ENCODE data around the gene ORC4. TPM values are rescaled to one million over a fixed set of nuclear protein-coding genes. Genes with fewer than 3 reads are reported as not detected.

Gene ORC4
- total and polyA plus RNA-seq, 5 donors: 13.9 to 55.2 (median 38.6) TPM

GRCh38 chr2:148042219-148042618 lies 21.7 kb upstream of the ORC4 start:
- no peak for DNase-seq
- Histone ChIP-seq H3K4me3 (ENCODE audit: low read length) (no peak overlapping the region), H3K27me3 (ENCODE audit: control insufficient read depth, insufficient read depth) (no peaks in the 10 kb centered on the region), H3K9me3 (ENCODE audit: control insufficient read depth, low read length) (no peaks in the 10 kb centered on the region), H3K27ac (ENCODE audit: low read length) (no peak overlapping the region), H3K4me1 (ENCODE audit: control insufficient read depth, insufficient read depth, low read length) (no peaks in the 10 kb centered on the region)
- 95% methylated on average over 2 of the region's 2 CpGs for WGBS
- intact Hi-C loops (cut with DNase I): no loop called here
- no peak for ATAC-seq

GRCh38 chr2:148039783-148040182 lies 19.2 kb upstream of the ORC4 start:
- Histone ChIP-seq H3K4me3 (ENCODE audit: low read length) (no peak overlapping the region), H3K4me1 (ENCODE audit: control insufficient read depth, insufficient read depth, low read length) (no peaks in the 10 kb centered on the region), H3K9me3 (ENCODE audit: control insufficient read depth, low read length) (no peaks in the 10 kb centered on the region), H3K27me3 (ENCODE audit: control insufficient read depth, insufficient read depth) (no peaks in the 10 kb centered on the region), H3K27ac (ENCODE audit: low read length) (no peak overlapping the region)
- DNase-seq (no peak), ATAC-seq (no peak)
- intact Hi-C loops (cut with DNase I): no loop called here
- WGBS: 94% methylated on average over 1 of the region's 1 CpG

GRCh38 chr2:148032215-148032614 lies 11.7 kb upstream of the ORC4 start:
- Histone ChIP-seq H3K27me3 (ENCODE audit: control insufficient read depth, insufficient read depth) (no peaks in the 10 kb centered on the region), H3K4me3 (ENCODE audit: low read length) (no peak overlapping the region), H3K9me3 (ENCODE audit: control insufficient read depth, low read length) (no peaks in the 10 kb centered on the region), H3K27ac (ENCODE audit: low read length) (no peak overlapping the region), H3K4me1 (ENCODE audit: control insufficient read depth, insufficient read depth, low read length) (no peaks in the 10 kb centered on the region)
- ATAC-seq: no peak
- intact Hi-C loops (cut with DNase I): no loop called here
- no peak for DNase-seq
- WGBS: 65% methylated on average over 4 of the region's 4 CpGs

GRCh38 chr2:148031152-148031551 lies 10.6 kb upstream of the ORC4 start:
- Histone ChIP-seq H3K9me3 (ENCODE audit: control insufficient read depth, low read length) (no peaks in the 10 kb centered on the region), H3K27ac (ENCODE audit: low read length) (no peak overlapping the region), H3K27me3 (ENCODE audit: control insufficient read depth, insufficient read depth) (no peaks in the 10 kb centered on the region), H3K4me3 (ENCODE audit: low read length) (no peak overlapping the region), H3K4me1 (ENCODE audit: control insufficient read depth, insufficient read depth, low read length) (no peaks in the 10 kb centered on the region)
- DNase-seq: no peak
- no peak for ATAC-seq
- intact Hi-C loops (cut with DNase I): no loop called here

GRCh38 chr2:148028781-148029180 lies 8.2 kb upstream of the ORC4 start:
- no peaks in the 10 kb centered on the region for H3K27me3 ChIP-seq (ENCODE audit: control insufficient read depth, insufficient read depth)
- ATAC-seq (no peak), DNase-seq (no peak)
- intact Hi-C loops (cut with DNase I): no loop called here
- no peaks in the 10 kb centered on the region for H3K4me1 ChIP-seq (ENCODE audit: control insufficient read depth, insufficient read depth, low read length)
- no peak overlapping the region for H3K27ac ChIP-seq (ENCODE audit: low read length)
- WGBS: 85% methylated on average over 1 of the region's 1 CpG
- no peak overlapping the region for H3K4me3 ChIP-seq (ENCODE audit: low read length)
- H3K9me3 ChIP-seq (ENCODE audit: control insufficient read depth, low read length): no peaks in the 10 kb centered on the region

GRCh38 chr2:148027822-148028221 lies 7.3 kb upstream of the ORC4 start:
- no peak for DNase-seq
- no peak overlapping the region for H3K27ac ChIP-seq (ENCODE audit: low read length)
- no peaks in the 10 kb centered on the region for H3K4me1 ChIP-seq (ENCODE audit: control insufficient read depth, insufficient read depth, low read length)
- 91% methylated on average over 1 of the region's 1 CpG for WGBS
- intact Hi-C loops (cut with DNase I): no loop called here
- no peaks in the 10 kb centered on the region for H3K9me3 ChIP-seq (ENCODE audit: control insufficient read depth, low read length)
- no peaks in the 10 kb centered on the region for H3K27me3 ChIP-seq (ENCODE audit: control insufficient read depth, insufficient read depth)
- no peak overlapping the region for H3K4me3 ChIP-seq (ENCODE audit: low read length)
- ATAC-seq: no peak

GRCh38 chr2:148026573-148026972 lies 6.0 kb upstream of the ORC4 start:
- no peak overlapping the region for H3K4me3 ChIP-seq (ENCODE audit: low read length)
- 94% methylated on average over 2 of the region's 2 CpGs for WGBS
- no peak for DNase-seq
- H3K4me1 ChIP-seq (ENCODE audit: control insufficient read depth, insufficient read depth, low read length): no peaks in the 10 kb centered on the region
- H3K9me3 ChIP-seq (ENCODE audit: control insufficient read depth, low read length): no peaks in the 10 kb centered on the region
- intact Hi-C loops (cut with DNase I): no loop called here
- H3K27me3 ChIP-seq (ENCODE audit: control insufficient read depth, insufficient read depth): no peaks in the 10 kb centered on the region
- ATAC-seq: no peak
- H3K27ac ChIP-seq (ENCODE audit: low read length): no peak overlapping the region

GRCh38 chr2:148023861-148024260 lies 3.3 kb upstream of the ORC4 start:
- Histone ChIP-seq H3K4me3 (ENCODE audit: low read length) (no peak overlapping the region), H3K27ac (ENCODE audit: low read length) (no peak overlapping the region), H3K4me1 (ENCODE audit: control insufficient read depth, insufficient read depth, low read length) (no peaks in the 10 kb centered on the region), H3K27me3 (ENCODE audit: control insufficient read depth, insufficient read depth) (no peaks in the 10 kb centered on the region), H3K9me3 (ENCODE audit: control insufficient read depth, low read length) (no peaks in the 10 kb centered on the region)
- intact Hi-C loops (cut with DNase I): no loop called here
- no peak for DNase-seq
- ATAC-seq: no peak

- DNase-seq (no peak), ATAC-seq (no peak)
- H3K9me3 ChIP-seq (ENCODE audit: control insufficient read depth, low read length): no peaks in the 10 kb centered on the region
- H3K27ac ChIP-seq (ENCODE audit: low read length): no peak overlapping the region
- 69% methylated on average over 2 of the region's 2 CpGs for WGBS
- no peaks in the 10 kb centered on the region for H3K4me1 ChIP-seq (ENCODE audit: control insufficient read depth, insufficient read depth, low read length)
- no peaks in the 10 kb centered on the region for H3K27me3 ChIP-seq (ENCODE audit: control insufficient read depth, insufficient read depth)
- no peak overlapping the region for H3K4me3 ChIP-seq (ENCODE audit: low read length)
- intact Hi-C loops (cut with DNase I): no loop called here
These were observed 2.3 kb upstream of the ORC4 start for GRCh38 chr2:148022882-148023281.

GRCh38 chr2:148022351-148022750 lies 1.8 kb upstream of the ORC4 start:
- no peak for DNase-seq
- ATAC-seq: no peak
- H3K9me3 ChIP-seq (ENCODE audit: control insufficient read depth, low read length): no peaks in the 10 kb centered on the region
- intact Hi-C loops (cut with DNase I): no loop called here
- no peaks in the 10 kb centered on the region for H3K4me1 ChIP-seq (ENCODE audit: control insufficient read depth, insufficient read depth, low read length)
- no peak overlapping the region for H3K27ac ChIP-seq (ENCODE audit: low read length)
- 23% methylated on average over 1 of the region's 1 CpG for WGBS
- no peaks in the 10 kb centered on the region for H3K27me3 ChIP-seq (ENCODE audit: control insufficient read depth, insufficient read depth)
- peak overlapping the region; percentile 86 for H3K4me3 ChIP-seq (ENCODE audit: low read length)

- DNase-seq: no peak
- WGBS: 1% methylated on average over 3 of the region's 3 CpGs
- no peak overlapping the region for H3K27ac ChIP-seq (ENCODE audit: low read length)
- peak overlapping the region; percentile 86 for H3K4me3 ChIP-seq (ENCODE audit: low read length)
- H3K9me3 ChIP-seq (ENCODE audit: control insufficient read depth, low read length): no peaks in the 10 kb centered on the region
- intact Hi-C loops (cut with DNase I): no loop called here
- no peaks in the 10 kb centered on the region for H3K27me3 ChIP-seq (ENCODE audit: control insufficient read depth, insufficient read depth)
- no peaks in the 10 kb centered on the region for H3K4me1 ChIP-seq (ENCODE audit: control insufficient read depth, insufficient read depth, low read length)
- no peak for ATAC-seq
These were observed 1.3 kb upstream of the ORC4 start for GRCh38 chr2:148021886-148022285.

GRCh38 chr2:148021059-148021861 lies 723 bp upstream of the ORC4 start, which contains the start of gene MBD5:
Gene MBD5 (plus strand): TSS chr2:148021091.
- H3K27ac ChIP-seq (ENCODE audit: low read length): peak within 1 kb of the TSS; percentile 91
- peak within 1 kb of the TSS; percentile 86 for H3K4me3 ChIP-seq (ENCODE audit: low read length)
- intact Hi-C loops (cut with DNase I): no loop called here
- WGBS: under 1% methylated on average over 11 of the region's 11 CpGs
- H3K9me3 ChIP-seq (ENCODE audit: control insufficient read depth, low read length): no peaks in the 10 kb centered on the region
- DNase-seq (peak in 2 of 3 donors; percentile 28 to 60), ATAC-seq (peak; percentile 36 to 42)
- H3K4me1 ChIP-seq (ENCODE audit: control insufficient read depth, insufficient read depth, low read length): no peaks in the 10 kb centered on the region
- no peaks in the 10 kb centered on the region for H3K27me3 ChIP-seq (ENCODE audit: control insufficient read depth, insufficient read depth)

Data from right cardiac atrium (tissue), 5 donors.